Caco-2 (cell line): ENCODE results near the gene ZCCHC2. TPM values are rescaled to one million over a fixed set of nuclear protein-coding genes. Genes with fewer than 3 reads are reported as not detected.

Experiments
- BruUV-seq: library from RNA; stranded (reverse); fragments of 400-500 nt; replicated peaks from 2 replicates; lab custom pipeline; 2021; lab: Mats Ljungman, UMichigan
- CTCF ChIA-PET: fragments of 300-600 bp; sonication (Branson Sonifier 250); formaldehyde crosslinking; loops from one replicate; lab custom pipeline; 2022; ENCODE audit warnings: antibody characterized with exemption; lab: Charles Lee
- POLR2A ChIA-PET: fragments of 300-600 bp; sonication (Branson Sonifier 250); formaldehyde crosslinking; loops from one replicate; lab custom pipeline; 2022; ENCODE audit warnings: antibody characterized with exemption; lab: Charles Lee
- DNase-seq, 2 experiments: peaks; one replicate each; pipeline versions ENCODE4 v3.0.0 to v3.0.0-alpha.2; 2020 to 2022
- H3K27me3 ChIP-seq: replicated peaks from 2 replicates; pipeline ENCODE4 v1.6.0; 2011; ENCODE audit warnings: low read length; ENCODE audit not compliant: control insufficient read depth, insufficient read depth
- H3K36me3 ChIP-seq: 2 replicates; pipeline ENCODE4 v1.5.1; 2011; ENCODE audit warnings: low read length; ENCODE audit not compliant: control insufficient read depth, insufficient read depth
- H3K4me1 ChIP-seq: fragments of 250-450 bp; sonication (Bioruptor Pico); 2 replicates; pipeline ENCODE4 v1.5.1; 2020; ENCODE audit warnings: mild to moderate bottlenecking
- H3K4me3 ChIP-seq: 2 replicates; pipeline ENCODE4 v1.5.1; 2011; ENCODE audit warnings: low read depth, mild to moderate bottlenecking, control low read depth, low read length
- H3K9me3 ChIP-seq: fragments of 250-450 bp; sonication (Bioruptor Pico); 2 replicates; pipeline ENCODE4 v1.5.1; 2020; ENCODE audit warnings: mild to moderate bottlenecking, moderate library complexity
- H3K27ac Mint-ChIP-seq: one replicate; pipeline ENCODE4 v1.8.0; 2022; ENCODE audit warnings: mixed read lengths; ENCODE audit not compliant: unreplicated experiment
- H3K27me3 Mint-ChIP-seq: one replicate; pipeline ENCODE4 v1.8.0; 2022; ENCODE audit warnings: mixed read lengths; ENCODE audit not compliant: insufficient read depth, unreplicated experiment
- H3K36me3 Mint-ChIP-seq: one replicate; pipeline ENCODE4 v1.8.0; 2022; ENCODE audit warnings: mild to moderate bottlenecking, mixed read lengths; ENCODE audit not compliant: insufficient read depth, unreplicated experiment
- H3K4me1 Mint-ChIP-seq: one replicate; pipeline ENCODE4 v1.8.0; 2022; ENCODE audit warnings: low read depth, mixed read lengths; ENCODE audit not compliant: unreplicated experiment
- H3K4me3 Mint-ChIP-seq: one replicate; pipeline ENCODE4 v1.8.0; 2022; ENCODE audit warnings: mild to moderate bottlenecking, moderate library complexity, mixed read lengths; ENCODE audit not compliant: unreplicated experiment
- H3K9me3 Mint-ChIP-seq: one replicate; pipeline ENCODE4 v1.8.0; 2022; ENCODE audit warnings: mixed read lengths; ENCODE audit not compliant: unreplicated experiment
- CTCF ChIP-seq, 2 experiments: fragments of 200-600 bp in 1 of 2; IDR thresholded peaks; 1 replicate in 1 of 2; 2 replicates in 1 of 2; pipeline versions ENCODE4 v1.5.1 to v1.8.0; 2011 to 2022; ENCODE audit warnings: antibody characterized with exemption in 1 of 2, control low read depth in 1 of 2, inconsistent platforms in 1 of 2, low read depth in 1 of 2, low read length in 1 of 2, mild to moderate bottlenecking in 1 of 2, moderate library complexity in 1 of 2; ENCODE audit not compliant: insufficient read depth in 1 of 2, severe bottlenecking in 1 of 2, unreplicated experiment in 1 of 2
- intact Hi-C: fragments of 100-400 bp; cut with micrococcal nuclease; formaldehyde crosslinking; loops from one replicate; pipeline ENCODE4 v1.10.0; 2022; ENCODE audit not compliant: unreplicated experiment
- total RNA-seq: library from RNA; stranded (reverse); gene quantifications from 2 replicates; pipeline ENCODE4 v1.2.3, GENCODE V29; 2022

Gene ZCCHC2
- total RNA-seq, 1 experiment from 2014 or later: 6.9 TPM

- no peak for DNase-seq
- BruUV-seq: no TSS peak
- Mint-ChIP-seq H3K4me1 (no peaks in the 10 kb centered on the region), H3K36me3 (no peaks in the 10 kb centered on the region), H3K27ac (no peak overlapping the region), H3K4me3 (no peak overlapping the region), H3K27me3 (no peaks in the 10 kb centered on the region), H3K9me3 (no peaks in the 10 kb centered on the region)
- Histone ChIP-seq H3K36me3 (no peaks in the 10 kb centered on the region), H3K9me3 (no peaks in the 10 kb centered on the region), H3K4me3 (no peak overlapping the region), H3K4me1 (no peaks in the 10 kb centered on the region), H3K27me3 (no peaks in the 10 kb centered on the region)
- ChIA-PET CTCF (no interaction called here), POLR2A (no interaction called here)
- intact Hi-C loops: no loop called here
- TF ChIP-seq CTCF (IDR thresholded peaks at IDR 0.05; ENCODE audit: insufficient read depth in 1 of 2, low read depth in 1 of 2, low read length in 1 of 2, severe bottlenecking in 1 of 2, unreplicated experiment in 1 of 2): no peak
Measured at GRCh38 chr18:62572456-62572855, 49.6 kb downstream of the ZCCHC2 start.

- no peaks in the 10 kb centered on the region for H3K36me3 Mint-ChIP-seq
- intact Hi-C loops: no loop called here
- CTCF ChIA-PET: no interaction called here
Measured at GRCh38 chr18:62574776-62575175, 52.0 kb downstream of the ZCCHC2 start.

DNA sequence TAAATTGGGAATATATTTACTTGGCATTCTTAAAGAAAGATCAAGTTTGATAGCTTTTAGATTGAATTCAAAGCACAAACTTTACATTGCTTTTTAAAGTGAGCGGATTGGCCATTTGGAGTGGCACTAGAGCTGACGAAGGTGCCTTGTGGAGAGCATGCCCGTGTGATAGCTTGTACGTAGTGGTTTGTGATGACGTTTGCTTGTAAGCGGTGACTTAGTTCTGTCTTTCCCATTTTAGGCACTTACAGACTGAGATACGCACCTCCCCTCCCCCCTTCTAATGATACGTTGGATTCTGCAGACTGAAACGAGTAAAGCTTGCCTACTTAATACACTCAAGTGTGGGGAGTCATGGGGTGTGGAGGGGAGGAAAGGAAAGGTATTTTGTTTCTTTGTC, 53.4 kb downstream of the ZCCHC2 start:
- Histone ChIP-seq H3K4me1 (no peaks in the 10 kb centered on the region), H3K27me3 (no peaks in the 10 kb centered on the region), H3K9me3 (no peaks in the 10 kb centered on the region), H3K36me3 (no peaks in the 10 kb centered on the region), H3K4me3 (no peak overlapping the region)
- ChIA-PET POLR2A (no interaction called here), CTCF (no interaction called here)
- Mint-ChIP-seq H3K27me3 (no peaks in the 10 kb centered on the region), H3K9me3 (no peaks in the 10 kb centered on the region), H3K27ac (no peak overlapping the region), H3K4me3 (no peak overlapping the region), H3K4me1 (no peaks in the 10 kb centered on the region), H3K36me3 (no peaks in the 10 kb centered on the region)
- TF ChIP-seq CTCF (IDR thresholded peaks at IDR 0.05; ENCODE audit: insufficient read depth in 1 of 2, low read depth in 1 of 2, low read length in 1 of 2, severe bottlenecking in 1 of 2, unreplicated experiment in 1 of 2): no peak
- no peak for DNase-seq
- intact Hi-C loops: no loop called here
- BruUV-seq: no TSS peak

More at GRCh38 chr18:62574776-62575175, 52.0 kb downstream of the ZCCHC2 start:
- Histone ChIP-seq H3K4me1 (no peaks in the 10 kb centered on the region), H3K36me3 (no peaks in the 10 kb centered on the region), H3K9me3 (no peaks in the 10 kb centered on the region), H3K4me3 (no peak overlapping the region), H3K27me3 (no peaks in the 10 kb centered on the region)
- POLR2A ChIA-PET: no interaction called here
- no peak overlapping the region for H3K4me3 Mint-ChIP-seq
- H3K9me3 Mint-ChIP-seq: no peaks in the 10 kb centered on the region
- no TSS peak for BruUV-seq
- no peak for TF ChIP-seq CTCF (IDR thresholded peaks at IDR 0.05; ENCODE audit: insufficient read depth in 1 of 2, low read depth in 1 of 2, low read length in 1 of 2, severe bottlenecking in 1 of 2, unreplicated experiment in 1 of 2)
- no peaks in the 10 kb centered on the region for H3K27me3 Mint-ChIP-seq
- no peaks in the 10 kb centered on the region for H3K4me1 Mint-ChIP-seq
- H3K27ac Mint-ChIP-seq: no peak overlapping the region
- DNase-seq: no peak
